ENCODE measurements around the gene LRIT2. TPM values are rescaled to one million over a fixed set of nuclear protein-coding genes. Genes with fewer than 3 reads are reported as not detected.

LRIT2 gene
- total RNA-seq, 2 donors from 2014 or later, result not detected

- DNase-seq (ENCODE audit: low spot score), result no peak
- no peaks in the 10 kb centered on the region for H3K4me1 ChIP-seq (ENCODE audit: control insufficient read depth in 1 of 2, low read depth in 2 of 2)
These were observed 8.6 kb upstream of the LRIT2 start for GRCh38 chr10:84233940-84234339.

GRCh38 chr10:84232376-84232775, 7.0 kb upstream of the LRIT2 start:
- Histone ChIP-seq H3K36me3 (no peaks in the 10 kb centered on the region), H3K4me1 (ENCODE audit: control insufficient read depth in 1 of 2, low read depth in 2 of 2) (no peaks in the 10 kb centered on the region), H3K27ac (no peak overlapping the region), H3K9me3 (no peaks in the 10 kb centered on the region), H3K4me3 (no peak overlapping the region), H3K27me3 (replicated peaks; ENCODE audit: insufficient read depth) (no peaks in the 10 kb centered on the region)
- TF ChIP-seq, protein P1, sequence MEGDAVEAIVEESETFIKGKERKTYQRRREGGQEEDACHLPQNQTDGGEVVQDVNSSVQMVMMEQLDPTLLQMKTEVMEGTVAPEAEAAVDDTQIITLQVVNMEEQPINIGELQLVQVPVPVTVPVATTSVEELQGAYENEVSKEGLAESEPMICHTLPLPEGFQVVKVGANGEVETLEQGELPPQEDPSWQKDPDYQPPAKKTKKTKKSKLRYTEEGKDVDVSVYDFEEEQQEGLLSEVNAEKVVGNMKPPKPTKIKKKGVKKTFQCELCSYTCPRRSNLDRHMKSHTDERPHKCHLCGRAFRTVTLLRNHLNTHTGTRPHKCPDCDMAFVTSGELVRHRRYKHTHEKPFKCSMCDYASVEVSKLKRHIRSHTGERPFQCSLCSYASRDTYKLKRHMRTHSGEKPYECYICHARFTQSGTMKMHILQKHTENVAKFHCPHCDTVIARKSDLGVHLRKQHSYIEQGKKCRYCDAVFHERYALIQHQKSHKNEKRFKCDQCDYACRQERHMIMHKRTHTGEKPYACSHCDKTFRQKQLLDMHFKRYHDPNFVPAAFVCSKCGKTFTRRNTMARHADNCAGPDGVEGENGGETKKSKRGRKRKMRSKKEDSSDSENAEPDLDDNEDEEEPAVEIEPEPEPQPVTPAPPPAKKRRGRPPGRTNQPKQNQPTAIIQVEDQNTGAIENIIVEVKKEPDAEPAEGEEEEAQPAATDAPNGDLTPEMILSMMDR (IDR thresholded peaks at IDR 0.05), result no peak
- no peak for DNase-seq (ENCODE audit: low spot score)
- no peak for ATAC-seq (ENCODE audit: insufficient number of reproducible peaks, low FRiP score, low read depth)

More at GRCh38 chr10:84233940-84234339, 8.6 kb upstream of the LRIT2 start:
- ATAC-seq (ENCODE audit: insufficient number of reproducible peaks, low FRiP score, low read depth), result no peak
- Histone ChIP-seq H3K36me3 (no peaks in the 10 kb centered on the region), H3K9me3 (no peaks in the 10 kb centered on the region), H3K4me3 (no peak overlapping the region), H3K27ac (no peak overlapping the region), H3K27me3 (replicated peaks; ENCODE audit: insufficient read depth) (no peaks in the 10 kb centered on the region)
- TF ChIP-seq, protein P1 (IDR thresholded peaks at IDR 0.05), result no peak

DNA sequence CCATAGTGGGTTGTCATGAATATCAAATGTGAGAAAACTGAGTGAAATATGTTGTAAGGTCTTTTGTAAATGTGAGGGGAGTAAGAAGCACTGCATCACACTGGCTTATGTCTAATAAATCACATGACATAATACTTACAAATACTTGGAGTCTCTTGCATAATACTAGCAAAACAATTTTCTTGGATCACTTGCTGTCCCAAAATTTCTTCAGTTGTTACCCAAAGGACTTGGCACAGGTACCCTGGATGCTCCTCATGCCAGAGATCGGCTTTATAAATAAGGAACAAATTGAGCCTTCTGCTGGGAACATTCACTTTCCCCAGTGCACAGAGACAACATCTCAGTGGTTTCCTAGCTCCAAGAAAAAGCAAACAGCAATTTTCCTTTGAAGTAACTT, 5.0 kb upstream of the LRIT2 start:
- H3K9me3 ChIP-seq, result no peaks in the 10 kb centered on the region
- H3K36me3 ChIP-seq, result no peaks in the 10 kb centered on the region
- H3K4me3 ChIP-seq, result no peak overlapping the region
- H3K27ac ChIP-seq, result no peak overlapping the region
- no peaks in the 10 kb centered on the region for H3K27me3 ChIP-seq (replicated peaks; ENCODE audit: insufficient read depth)
- DNase-seq (ENCODE audit: low spot score) (no peak), ATAC-seq (ENCODE audit: insufficient number of reproducible peaks, low FRiP score, low read depth) (no peak)
- TF ChIP-seq, protein P1 (IDR thresholded peaks at IDR 0.05), result no peak
- H3K4me1 ChIP-seq (ENCODE audit: control insufficient read depth in 1 of 2, low read depth in 2 of 2), result no peaks in the 10 kb centered on the region

DNA sequence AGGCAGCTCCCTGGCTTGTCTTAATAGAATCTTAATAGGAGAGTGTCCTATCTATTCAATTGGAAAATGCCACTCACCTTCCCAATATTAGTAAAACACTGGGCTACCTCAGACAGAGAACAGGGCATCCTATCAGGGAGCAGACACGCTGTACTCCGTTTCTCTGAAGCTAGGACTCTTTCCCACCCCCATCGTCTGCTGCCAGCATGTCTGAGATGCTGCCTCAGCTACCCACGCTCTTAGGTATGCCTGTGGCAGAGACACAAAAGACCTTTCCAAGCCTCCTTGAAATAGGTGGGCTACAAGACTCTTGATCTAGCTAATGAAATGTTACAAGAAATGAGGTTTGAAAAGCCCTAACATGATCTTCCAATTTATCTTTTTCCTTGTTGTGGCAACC, 2.5 kb upstream of the LRIT2 start:
- H3K36me3 ChIP-seq, result no peaks in the 10 kb centered on the region
- no peak overlapping the region for H3K27ac ChIP-seq
- DNase-seq (ENCODE audit: low spot score) (no peak), ATAC-seq (ENCODE audit: insufficient number of reproducible peaks, low FRiP score, low read depth) (no peak)
- no peaks in the 10 kb centered on the region for H3K27me3 ChIP-seq (replicated peaks; ENCODE audit: insufficient read depth)
- H3K4me3 ChIP-seq, result no peak overlapping the region
- H3K9me3 ChIP-seq, result no peaks in the 10 kb centered on the region
- no peaks in the 10 kb centered on the region for H3K4me1 ChIP-seq (ENCODE audit: control insufficient read depth in 1 of 2, low read depth in 2 of 2)
- TF ChIP-seq, protein P1 (IDR thresholded peaks at IDR 0.05), result no peak

- no peak overlapping the region for H3K4me3 ChIP-seq
- H3K27ac ChIP-seq, result no peak overlapping the region
- DNase-seq (ENCODE audit: low spot score) (no peak), ATAC-seq (ENCODE audit: insufficient number of reproducible peaks, low FRiP score, low read depth) (no peak)
- no peaks in the 10 kb centered on the region for H3K4me1 ChIP-seq (ENCODE audit: control insufficient read depth in 1 of 2, low read depth in 2 of 2)
- H3K27me3 ChIP-seq (replicated peaks; ENCODE audit: insufficient read depth), result no peaks in the 10 kb centered on the region
- no peaks in the 10 kb centered on the region for H3K36me3 ChIP-seq
- H3K9me3 ChIP-seq, result no peaks in the 10 kb centered on the region
- TF ChIP-seq, protein P1 (IDR thresholded peaks at IDR 0.05), result no peak
These were observed 1.3 kb upstream of the LRIT2 start for GRCh38 chr10:84226616-84227015.

Data from thoracic aorta (tissue), 2 donors.